ENCODE data around the gene KIF6.

The KIF6 gene

DNA sequence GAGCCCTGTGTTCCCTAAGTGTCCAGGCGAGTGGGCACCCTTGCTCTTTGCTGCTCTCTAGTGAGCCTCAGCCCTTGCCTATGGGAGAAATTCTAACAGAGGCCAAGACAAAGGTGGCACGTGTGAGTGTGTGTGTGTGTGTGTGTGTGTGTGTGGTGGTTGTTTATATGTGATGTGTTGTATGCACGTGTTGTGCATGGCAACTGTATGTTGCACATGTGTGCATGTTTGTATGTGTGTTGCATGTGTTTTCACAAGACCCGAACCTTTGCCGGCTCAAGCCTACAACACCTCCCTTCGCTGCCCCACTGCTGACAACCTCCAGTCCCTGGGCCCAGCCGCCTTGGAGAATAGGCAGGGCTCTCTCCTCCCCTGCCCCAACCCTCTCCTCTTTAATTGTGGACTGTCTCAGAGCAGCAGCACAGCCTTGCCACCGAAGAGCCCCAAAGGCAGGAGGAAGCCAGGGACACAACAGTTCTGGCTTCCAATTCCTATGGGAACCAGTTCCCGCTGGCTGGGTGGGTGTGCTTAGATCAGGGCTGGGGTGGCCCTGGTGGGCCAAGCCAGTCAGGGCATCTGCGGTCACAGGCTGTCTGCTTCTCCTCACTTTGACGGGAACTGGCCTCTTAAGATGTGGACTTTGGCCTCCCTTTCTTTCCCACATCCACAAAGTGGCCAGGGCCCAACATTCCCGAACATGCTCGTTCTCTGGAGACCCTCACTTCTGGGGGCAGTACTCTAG is 405.4 kb downstream of the KIF6 start:
- TF ChIP-seq CTCF (IDR thresholded peaks at IDR 0.05; ENCODE audit: low read length, missing control alignments): no peak
- no peak overlapping the region for H3K4me3 ChIP-seq (replicated peaks; ENCODE audit: low read depth, low read length)
- no peak for DNase-seq (ENCODE audit: low read depth)

- H3K4me3 ChIP-seq (replicated peaks; ENCODE audit: low read depth, low read length): no peak overlapping the region
- TF ChIP-seq CTCF (IDR thresholded peaks at IDR 0.05; ENCODE audit: low read length, missing control alignments): no peak
- DNase-seq (ENCODE audit: low read depth): no peak
Observed at GRCh38 chr6:39317256-39317655, 408.0 kb downstream of the KIF6 start.

- H3K4me3 ChIP-seq (replicated peaks; ENCODE audit: low read depth, low read length): no peak within 1 kb of the TSS
- no peak for TF ChIP-seq CTCF (IDR thresholded peaks at IDR 0.05; ENCODE audit: low read length, missing control alignments)
- DNase-seq (ENCODE audit: low read depth): no peak
Observed at GRCh38 chr6:39314273-39314795, 410.9 kb downstream of the KIF6 start, which contains the start of gene KCNK17. TSS of gene KCNK17 (minus strand) at chr6:39314419. CDS start at chr6:39314320, 99 bp downstream.

GRCh38 chr6:39313526-39314272 is 411.5 kb downstream of the KIF6 start:
- no peak for DNase-seq (ENCODE audit: low read depth)
- no peak for TF ChIP-seq CTCF (IDR thresholded peaks at IDR 0.05; ENCODE audit: low read length, missing control alignments)
- no peak overlapping the region for H3K4me3 ChIP-seq (replicated peaks; ENCODE audit: low read depth, low read length)

GRCh38 chr6:39312912-39313525 is 412.2 kb downstream of the KIF6 start:
- no peak overlapping the region for H3K4me3 ChIP-seq (replicated peaks; ENCODE audit: low read depth, low read length)
- DNase-seq (ENCODE audit: low read depth): no peak
- TF ChIP-seq CTCF (IDR thresholded peaks at IDR 0.05; ENCODE audit: low read length, missing control alignments): no peak

- H3K4me3 ChIP-seq (replicated peaks; ENCODE audit: low read depth, low read length): no peak overlapping the region
- no peak for TF ChIP-seq CTCF (IDR thresholded peaks at IDR 0.05; ENCODE audit: low read length, missing control alignments)
- no peak for DNase-seq (ENCODE audit: low read depth)
Observed at GRCh38 chr6:39310542-39310941, 414.7 kb downstream of the KIF6 start.

Data from fibroblast of pulmonary artery (primary cell).